ENCODE measurements around the gene CCDC78. TPM values are rescaled to one million over a fixed set of nuclear protein-coding genes. Genes with fewer than 3 reads are reported as not detected.

Gene CCDC78
- total and polyA plus RNA-seq, 2 donors (not counting 3 experiments of a cell fraction or from before 2014, with no cell fraction given) = 0.50 to 1.3 TPM

DNA sequence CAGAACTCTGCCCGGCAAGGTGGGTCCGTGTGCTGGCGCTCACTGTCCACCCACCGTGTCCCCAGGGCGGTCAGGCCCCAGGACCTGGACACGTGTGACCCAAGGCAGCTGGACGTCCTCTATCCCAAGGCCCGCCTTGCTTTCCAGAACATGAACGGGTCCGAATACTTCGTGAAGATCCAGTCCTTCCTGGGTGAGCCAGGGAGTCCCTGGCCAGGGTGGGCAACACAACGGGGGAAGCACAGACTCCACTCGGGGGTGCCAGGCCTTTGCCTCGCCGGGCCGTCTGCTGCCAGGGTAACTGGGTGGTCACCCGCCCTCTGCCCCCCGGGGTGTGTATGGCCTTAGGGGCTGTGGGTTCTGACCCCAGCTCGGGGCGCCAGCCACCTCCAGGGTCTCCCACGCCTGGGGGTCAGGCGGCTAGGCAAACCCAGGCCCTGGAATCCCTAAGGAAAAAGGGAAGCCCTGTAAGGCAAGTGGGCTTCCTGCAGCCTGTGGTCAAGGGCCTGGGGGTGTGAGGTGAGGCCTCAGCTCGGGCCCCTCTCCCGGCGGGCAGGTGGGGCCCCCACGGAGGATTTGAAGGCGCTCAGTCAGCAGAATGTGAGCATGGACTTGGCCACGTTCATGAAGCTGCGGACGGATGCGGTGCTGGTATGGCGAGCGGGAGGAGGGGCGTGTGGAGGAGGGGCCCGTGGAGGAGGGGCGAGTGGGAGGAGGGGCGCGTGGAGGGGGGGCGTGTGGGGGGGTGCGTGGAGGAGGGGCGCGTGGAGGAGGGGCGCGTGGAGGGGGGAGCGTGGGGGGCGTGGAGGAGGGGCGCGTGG is 40.8 kb upstream of the CCDC78 start:
- intact Hi-C loops (cut with micrococcal nuclease) (no loop called here), dilution Hi-C loops (cut with MboI; ENCODE audit: extremely low pct_ligation_motif_present, low sequenced_read_pairs) (no loop called here)
- DNase-seq (ENCODE audit: low read depth, low spot score) (no peak), FAIRE-seq (no peak)
- ChIA-PET CTCF (no interaction called here), POLR2A (no interaction called here)
- no peak for TF ChIP-seq POLR2AphosphoS5 (IDR thresholded peaks at IDR 0.05; ENCODE audit: insufficient read depth, low read depth, low read length)
- TF ChIP-seq, protein P1, sequence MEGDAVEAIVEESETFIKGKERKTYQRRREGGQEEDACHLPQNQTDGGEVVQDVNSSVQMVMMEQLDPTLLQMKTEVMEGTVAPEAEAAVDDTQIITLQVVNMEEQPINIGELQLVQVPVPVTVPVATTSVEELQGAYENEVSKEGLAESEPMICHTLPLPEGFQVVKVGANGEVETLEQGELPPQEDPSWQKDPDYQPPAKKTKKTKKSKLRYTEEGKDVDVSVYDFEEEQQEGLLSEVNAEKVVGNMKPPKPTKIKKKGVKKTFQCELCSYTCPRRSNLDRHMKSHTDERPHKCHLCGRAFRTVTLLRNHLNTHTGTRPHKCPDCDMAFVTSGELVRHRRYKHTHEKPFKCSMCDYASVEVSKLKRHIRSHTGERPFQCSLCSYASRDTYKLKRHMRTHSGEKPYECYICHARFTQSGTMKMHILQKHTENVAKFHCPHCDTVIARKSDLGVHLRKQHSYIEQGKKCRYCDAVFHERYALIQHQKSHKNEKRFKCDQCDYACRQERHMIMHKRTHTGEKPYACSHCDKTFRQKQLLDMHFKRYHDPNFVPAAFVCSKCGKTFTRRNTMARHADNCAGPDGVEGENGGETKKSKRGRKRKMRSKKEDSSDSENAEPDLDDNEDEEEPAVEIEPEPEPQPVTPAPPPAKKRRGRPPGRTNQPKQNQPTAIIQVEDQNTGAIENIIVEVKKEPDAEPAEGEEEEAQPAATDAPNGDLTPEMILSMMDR (IDR thresholded peaks at IDR 0.05; ENCODE audit: extremely low read depth in 1 of 2, insufficient read depth in 1 of 2, low read depth in 1 of 2, low read length in 2 of 2) = no peak
- Histone ChIP-seq H3K27me3 (ENCODE audit: control insufficient read depth in 2 of 2, insufficient read depth in 2 of 2, low read length in 2 of 2) (no peaks in the 10 kb centered on the region), H3K4me2 (ENCODE audit: insufficient read depth, low read length) (no peak overlapping the region), H3K4me1 (ENCODE audit: control insufficient read depth, extremely low read depth, insufficient read depth, low read length) (no peaks in the 10 kb centered on the region), H3K79me2 (ENCODE audit: control insufficient read depth, insufficient read depth, low read length) (no peaks in the 10 kb centered on the region), H4K20me1 (replicated peaks; ENCODE audit: control insufficient read depth, extremely low read depth, insufficient read depth, low read length) (no peaks in the 10 kb centered on the region), H3K9me3 (replicated peaks; ENCODE audit: control insufficient read depth, insufficient read depth, low read length) (no peaks in the 10 kb centered on the region), H3K9ac (replicated peaks; ENCODE audit: extremely low read depth, insufficient read depth, low read length) (no peak overlapping the region), H3K9me1 (replicated peaks; ENCODE audit: control insufficient read depth, extremely low read depth, insufficient read depth, low read length) (no peaks in the 10 kb centered on the region), H2AFZ (ENCODE audit: low read depth, low read length) (no peak overlapping the region), H3K36me3 (ENCODE audit: control insufficient read depth in 2 of 2, extremely low read depth in 1 of 2, insufficient read depth in 2 of 2, low read length in 2 of 2) (no peaks in the 10 kb centered on the region), H3K27ac (ENCODE audit: insufficient read depth, low read depth, low read length) (no peak overlapping the region), H3K4me3 (replicated peaks in 1 of 3; ENCODE audit: insufficient read depth in 1 of 3, low read depth in 1 of 3, low read length in 3 of 3) (no peak overlapping the region)
- BruUV-seq (replicated peaks) = no TSS peak

DNA sequence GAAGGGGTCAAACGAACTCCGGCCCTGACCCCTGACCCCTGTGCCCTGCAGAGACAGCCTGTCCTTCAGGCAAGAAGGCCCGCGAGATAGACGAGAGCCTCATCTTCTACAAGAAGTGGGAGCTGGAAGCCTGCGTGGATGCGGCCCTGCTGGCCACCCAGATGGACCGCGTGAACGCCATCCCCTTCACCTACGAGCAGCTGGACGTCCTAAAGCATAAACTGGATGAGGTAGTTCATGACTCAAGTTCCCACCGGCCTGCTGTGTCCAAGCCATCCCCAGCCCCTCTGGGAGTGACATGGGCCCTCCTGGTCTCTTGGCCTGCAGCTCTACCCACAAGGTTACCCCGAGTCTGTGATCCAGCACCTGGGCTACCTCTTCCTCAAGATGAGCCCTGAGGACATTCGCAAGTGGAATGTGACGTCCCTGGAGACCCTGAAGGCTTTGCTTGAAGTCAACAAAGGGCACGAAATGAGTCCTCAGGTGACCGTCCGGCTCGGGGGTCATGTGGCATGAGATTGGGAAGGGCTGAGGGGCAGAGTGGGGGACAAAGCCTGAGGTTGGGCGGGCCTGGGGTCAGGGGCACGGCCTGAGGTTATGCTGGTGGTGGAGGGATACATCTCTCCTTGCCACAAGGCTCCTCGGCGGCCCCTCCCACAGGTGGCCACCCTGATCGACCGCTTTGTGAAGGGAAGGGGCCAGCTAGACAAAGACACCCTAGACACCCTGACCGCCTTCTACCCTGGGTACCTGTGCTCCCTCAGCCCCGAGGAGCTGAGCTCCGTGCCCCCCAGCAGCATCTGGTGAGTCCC is 40.0 kb upstream of the CCDC78 start:
- H3K4me1 ChIP-seq (ENCODE audit: control insufficient read depth, extremely low read depth, insufficient read depth, low read length) = no peaks in the 10 kb centered on the region
- dilution Hi-C loops (cut with MboI; ENCODE audit: extremely low pct_ligation_motif_present, low sequenced_read_pairs) (no loop called here), intact Hi-C loops (cut with micrococcal nuclease) (no loop called here)
- H3K9ac ChIP-seq (replicated peaks; ENCODE audit: extremely low read depth, insufficient read depth, low read length) = no peak overlapping the region
- no peak overlapping the region for H2AFZ ChIP-seq (ENCODE audit: low read depth, low read length)
- no peak for TF ChIP-seq POLR2A (IDR thresholded peaks at IDR 0.05; ENCODE audit: low read depth, low read length)
- no peak for TF ChIP-seq GATA2 (IDR thresholded peaks at IDR 0.05; ENCODE audit: insufficient read depth, insufficient read length, low read depth, low read length)
- TF ChIP-seq MYC (IDR thresholded peaks at IDR 0.05; ENCODE audit: low read depth, low read length) = no peak
- no TSS peak for BruUV-seq (replicated peaks)
- no peaks in the 10 kb centered on the region for H3K9me1 ChIP-seq (replicated peaks; ENCODE audit: control insufficient read depth, extremely low read depth, insufficient read depth, low read length)
- no peak overlapping the region for H3K27ac ChIP-seq (ENCODE audit: insufficient read depth, low read depth, low read length)
- no peaks in the 10 kb centered on the region for H3K79me2 ChIP-seq (ENCODE audit: control insufficient read depth, insufficient read depth, low read length)
- H3K27me3 ChIP-seq (ENCODE audit: control insufficient read depth in 2 of 2, insufficient read depth in 2 of 2, low read length in 2 of 2) = no peaks in the 10 kb centered on the region
- POLR2A ChIA-PET = no interaction called here
- H3K4me3 ChIP-seq (replicated peaks in 1 of 3; ENCODE audit: insufficient read depth in 1 of 3, low read depth in 1 of 3, low read length in 3 of 3) = no peak overlapping the region
- no peaks in the 10 kb centered on the region for H4K20me1 ChIP-seq (replicated peaks; ENCODE audit: control insufficient read depth, extremely low read depth, insufficient read depth, low read length)
- no peaks in the 10 kb centered on the region for H3K9me3 ChIP-seq (replicated peaks; ENCODE audit: control insufficient read depth, insufficient read depth, low read length)
- CTCF ChIA-PET = no interaction called here
- H3K4me2 ChIP-seq (ENCODE audit: insufficient read depth, low read length) = no peak overlapping the region
- no peaks in the 10 kb centered on the region for H3K36me3 ChIP-seq (ENCODE audit: control insufficient read depth in 2 of 2, extremely low read depth in 1 of 2, insufficient read depth in 2 of 2, low read length in 2 of 2)
- FAIRE-seq (no peak), DNase-seq (ENCODE audit: low read depth, low spot score) (no peak)
